K562 (cell line): ENCODE data around the gene PRRT1. TPM values are rescaled to one million over a fixed set of nuclear protein-coding genes. Genes with fewer than 3 reads are reported as not detected.

Experiments
- ATAC-seq: fragments of 200-7000 bp; cut with Tn5 transposase; 3 replicates; pipeline ENCODE4 v1.9.1; 2020; ENCODE audit warnings: moderate library complexity
- BruUV-seq: library from RNA; stranded (reverse); fragments of 400-500 nt; replicated peaks from 2 replicates; lab custom pipeline; 2021; lab: Mats Ljungman, UMichigan
- CTCF ChIA-PET: fragments of 300-600 bp; formaldehyde crosslinking; extraction: SDS; loops from one replicate; lab custom pipeline; 2021; ENCODE audit warnings: low intra/inter-chr PET ratio; lab: Yijun Ruan, JAX
- POLR2A ChIA-PET: fragments of 300-600, 350-650 bp; sonication (Branson Sonifier 250); formaldehyde crosslinking; extraction: SDS; loops from one replicate; lab custom pipeline; 2021; ENCODE audit warnings: antibody characterized with exemption, inconsistent platforms; lab: Yijun Ruan, JAX
- DNase-seq, 4 experiments: peaks; one replicate each; pipeline versions ENCODE4 v3.0.0 to v3.0.0-alpha.2; 2011 to 2018; ENCODE audit warnings: low spot score in 3 of 4, mixed read lengths in 3 of 4; ENCODE audit errors: extremely low read depth in 1 of 4
- FAIRE-seq: peaks from 2 replicates; lab custom pipeline; 2011; peaks lifted over from hg19 to GRCh38; lab: Jason Lieb, UNC
- H2AFZ ChIP-seq: 2 replicates; pipeline ENCODE4 v1.6.0; 2011; ENCODE audit warnings: low read depth, low read length, control low read depth, inconsistent platforms
- H3K27ac ChIP-seq: fragments of 200-600 bp; 3 replicates; pipeline ENCODE4 v1.8.0; 2011; ENCODE audit warnings: low read depth, mild to moderate bottlenecking, control low read depth, inconsistent platforms, low read length, moderate library complexity, mixed read lengths; ENCODE audit errors: extremely low read depth
- H3K27me3 ChIP-seq, 2 experiments: fragments of 300-600 bp in 1 of 2; 2 replicates in 1 of 2; 3 replicates in 1 of 2; pipeline versions ENCODE4 v1.6.0 to v1.8.0; 2011; ENCODE audit warnings: inconsistent platforms in 2 of 2, low read length in 2 of 2, mild to moderate bottlenecking in 1 of 2, mixed read lengths in 1 of 2, moderate library complexity in 1 of 2; ENCODE audit not compliant: control insufficient read depth in 2 of 2, insufficient read depth in 2 of 2
- H3K36me3 ChIP-seq: fragments of 300-600 bp; 3 replicates; pipeline ENCODE4 v1.8.0; 2011; ENCODE audit warnings: mild to moderate bottlenecking, low read length, inconsistent platforms; ENCODE audit not compliant: control insufficient read depth, insufficient read depth
- H3K4me1 ChIP-seq, 2 experiments: fragments of 200-600 bp in 1 of 2; replicated peaks in 1 of 2; 2 replicates in 1 of 2; 3 replicates in 1 of 2; pipeline versions ENCODE4 v1.5.1 to v1.8.0; 2011; ENCODE audit warnings: inconsistent platforms in 2 of 2, low read length in 2 of 2, mild to moderate bottlenecking in 1 of 2, mixed read lengths in 1 of 2, moderate library complexity in 1 of 2; ENCODE audit not compliant: control insufficient read depth in 2 of 2, insufficient read depth in 2 of 2
- H3K4me2 ChIP-seq: 2 replicates; pipeline ENCODE4 v1.6.1; 2011; ENCODE audit warnings: low read length, control low read depth, inconsistent platforms, mixed read lengths; ENCODE audit not compliant: insufficient read depth
- H3K4me3 ChIP-seq: fragments of 200-600 bp; sonication (generic), shearing (Covaris generic); 2 replicates; pipeline ENCODE4 v1.5.1; 2016; ENCODE audit warnings: control low read depth, inconsistent platforms
- H3K79me2 ChIP-seq: fragments of 200-600 bp; 3 replicates; pipeline ENCODE4 v1.8.0; 2011; ENCODE audit warnings: low read length, inconsistent platforms; ENCODE audit not compliant: control insufficient read depth, insufficient read depth
- H3K9ac ChIP-seq, 2 experiments: 2 replicates each; pipeline versions ENCODE4 v1.6.0 to v1.6.1; 2011; ENCODE audit warnings: low read depth in 2 of 2, low read length in 2 of 2, control low read depth in 1 of 2, inconsistent platforms in 1 of 2, mild to moderate bottlenecking in 1 of 2, mixed read lengths in 1 of 2; ENCODE audit not compliant: insufficient read depth in 1 of 2
- H3K9me1 ChIP-seq: one replicate; pipeline ENCODE4 v1.6.0; 2011; ENCODE audit warnings: inconsistent platforms, mild to moderate bottlenecking, low read length, moderate library complexity; ENCODE audit not compliant: control insufficient read depth, insufficient read depth
- H3K9me3 ChIP-seq: replicated peaks from 2 replicates; pipeline ENCODE4 v1.5.1; 2011; ENCODE audit warnings: low read depth, low read length, inconsistent platforms; ENCODE audit not compliant: control insufficient read depth, insufficient read depth
- H4K20me1 ChIP-seq: replicated peaks from 2 replicates; pipeline ENCODE4 v1.6.1; 2011; ENCODE audit warnings: low read length, inconsistent platforms, mixed read lengths; ENCODE audit not compliant: control insufficient read depth, insufficient read depth
- BMI1 ChIP-seq: fragments of 150-350 bp; IDR thresholded peaks from 2 replicates; pipeline ENCODE4 v1.6.1; 2014; ENCODE audit warnings: low read length
- CBX5 ChIP-seq: IDR thresholded peaks from 2 replicates; pipeline ENCODE4 v1.6.1; 2014; ENCODE audit warnings: low read depth, borderline replicate concordance
- FIP1L1 ChIP-seq: fragments of 200-400 bp; formaldehyde crosslinking; IDR thresholded peaks from 2 replicates; pipeline ENCODE4 v1.6.1; 2018; ENCODE audit warnings: mild to moderate bottlenecking, low read depth, low read length; ENCODE audit not compliant: poor library complexity, severe bottlenecking
- HSF4 ChIP-seq: fragments of 250-450 bp; sonication (Bioruptor Pico); IDR thresholded peaks from 2 replicates; pipeline ENCODE4 v2.1.2; 2022; ENCODE audit warnings: mild to moderate bottlenecking, moderate library complexity, borderline replicate concordance
- SETDB1 ChIP-seq: IDR thresholded peaks from one replicate; pipeline ENCODE4 v1.6.1; 2012; ENCODE audit warnings: low read length, control low read depth, inconsistent platforms
- TCF7 ChIP-seq: sonication (generic); IDR thresholded peaks from 2 replicates; pipeline ENCODE4 v1.6.1; 2016; ENCODE audit warnings: antibody characterized with exemption, borderline replicate concordance
- TSC22D4 ChIP-seq: fragments of 450-650 bp; IDR thresholded peaks from 2 replicates; pipeline ENCODE4 v1.6.1; 2016; ENCODE audit warnings: missing genetic modification characterization, missing biosample characterization, control low read depth
- ZNF696 ChIP-seq: fragments of 250-450 bp; sonication (Bioruptor Pico); conservative IDR thresholded peaks from 2 replicates; pipeline ENCODE4 v1.4.0; 2020; ENCODE audit warnings: mild to moderate bottlenecking, moderate library complexity
- ZSCAN32 ChIP-seq: fragments of 450-650 bp; formaldehyde crosslinking; IDR thresholded peaks from 2 replicates; pipeline ENCODE4 v1.4.0; 2020; ENCODE audit warnings: mild to moderate bottlenecking, moderate library complexity
- WGBS: fragments of 100-300 bp; shearing (Covaris generic); methylation state at CpG from one replicate; pipeline ENCODE4 v1.1.6; 2016; ENCODE audit warnings: low coverage, mixed read lengths; ENCODE audit not compliant: insufficient coverage; ENCODE audit errors: missing lambda C conversion rate; 5-methylcytosine and 5-hydroxymethylcytosine counted together
- in situ Hi-C: fragments of 300-500 bp; cut with MboI; formaldehyde crosslinking; loops from 4 replicates; pipeline ENCODE4 v1.15.0; 2018; ENCODE audit warnings: inconsistent platforms, mixed read lengths
- intact Hi-C: fragments of 100-400 bp; cut with micrococcal nuclease; formaldehyde crosslinking; loops from 2 replicates; pipeline ENCODE4 v1.14.2; 2022
- polyA plus RNA-seq, 8 experiments: library from polyadenylated mRNA; depleted of rRNA in 4 of 8; stranded (reverse) in 5 of 8; unstranded in 3 of 8; fragments of >200 nt; fragmentation: Nextera tagmentation in 2 of 8; fragmentation: Illumina TruSeq in 1 of 8; extraction: Ambion mirVana in 2 of 8; extraction: Trizol in 1 of 8; gene quantifications; 2 replicates each; pipeline versions ENCODE4 v1.2.1 to v1.2.3, GENCODE V29; 2011 to 2014; ENCODE audit warnings: inconsistent platforms in 1 of 8, missing spikeins in 1 of 8
- total RNA-seq, 7 experiments: library from RNA; depleted of rRNA in 6 of 7; stranded (reverse); fragments of >200 nt in 6 of 7; fragmentation: Illumina TruSeq in 2 of 7; extraction: Trizol in 2 of 7; gene quantifications; 2 replicates each; pipeline versions ENCODE4 v1.2.1 to v1.2.3, GENCODE V29; 2011 to 2021; ENCODE audit warnings: low replicate concordance in 1 of 7
- TF ChIP-seq, protein P1 (sequence below): fragments of 450-650 bp; IDR thresholded peaks from 2 replicates; pipeline ENCODE4 v1.6.1; 2016; ENCODE audit warnings: antibody characterized with exemption
- TF ChIP-seq, protein P2 (sequence below): sonication (generic); formaldehyde crosslinking; IDR thresholded peaks from 2 replicates; pipeline ENCODE4 v1.8.0; 2022; ENCODE audit warnings: missing genetic modification reagents, mild to moderate bottlenecking, borderline replicate concordance

PRRT1 gene
- total and polyA plus RNA-seq, 9 of the 15 experiments (the other 6 are each of a cell fraction or from before 2014, with no cell fraction given) = 0.14 to 3.5 (median 0.41) TPM

DNA sequence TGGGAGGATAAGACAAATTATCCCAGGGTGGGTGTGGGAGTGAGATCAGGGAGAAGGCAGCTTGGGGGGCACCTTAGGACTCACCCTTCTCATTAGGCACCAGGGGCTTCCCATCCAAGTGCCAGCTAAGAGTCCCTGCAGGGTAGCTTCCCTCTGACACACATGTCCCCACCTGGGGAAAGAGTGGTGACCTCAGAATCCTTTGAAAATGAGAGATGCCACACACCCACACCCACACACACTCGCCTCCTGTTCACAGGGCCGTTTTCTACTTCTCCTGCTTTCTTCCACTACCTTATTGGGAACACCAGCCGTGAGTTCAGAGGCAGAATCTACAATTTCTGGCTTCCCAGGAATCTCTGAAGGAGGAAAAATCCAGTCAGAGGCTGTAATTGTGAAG lies 31.3 kb upstream of the PRRT1 start:
- H3K27ac ChIP-seq = peak overlapping the region; percentile 56; the same call in 2 of the 3 replicates
- no peak overlapping the region for H3K4me3 ChIP-seq
- ATAC-seq (no peak), FAIRE-seq (no peak), DNase-seq (no peak)
- BruUV-seq = no TSS peak
- no peaks in the 10 kb centered on the region for H3K9me3 ChIP-seq
- peaks cover 7% of the 10 kb centered on the region for H3K9me1 ChIP-seq
- H3K9ac ChIP-seq = peak overlapping the region; percentile 7 to 82; a peak in 2 of 4 replicates
- H3K79me2 ChIP-seq = peaks cover 58% of the 10 kb centered on the region
- H3K4me2 ChIP-seq = no peak overlapping the region
- H2AFZ ChIP-seq = no peak overlapping the region
- POLR2A ChIA-PET = interaction anchor here (0.6 to 1.9 kb wide), 6 partner anchors 10 to 231 kb away, joined by 3 to 20 read pairs (median 5); partner anchors contain the start of genes ATF6B, FKBPL and GPSM3
- H3K27me3 ChIP-seq = no peaks in the 10 kb centered on the region
- no peak for TF ChIP-seq CBX5
- no peak for TF ChIP-seq FIP1L1
- TF ChIP-seq TCF7 = no peak
- no peak for TF ChIP-seq TSC22D4 (tag)
- TF ChIP-seq, protein P1, sequence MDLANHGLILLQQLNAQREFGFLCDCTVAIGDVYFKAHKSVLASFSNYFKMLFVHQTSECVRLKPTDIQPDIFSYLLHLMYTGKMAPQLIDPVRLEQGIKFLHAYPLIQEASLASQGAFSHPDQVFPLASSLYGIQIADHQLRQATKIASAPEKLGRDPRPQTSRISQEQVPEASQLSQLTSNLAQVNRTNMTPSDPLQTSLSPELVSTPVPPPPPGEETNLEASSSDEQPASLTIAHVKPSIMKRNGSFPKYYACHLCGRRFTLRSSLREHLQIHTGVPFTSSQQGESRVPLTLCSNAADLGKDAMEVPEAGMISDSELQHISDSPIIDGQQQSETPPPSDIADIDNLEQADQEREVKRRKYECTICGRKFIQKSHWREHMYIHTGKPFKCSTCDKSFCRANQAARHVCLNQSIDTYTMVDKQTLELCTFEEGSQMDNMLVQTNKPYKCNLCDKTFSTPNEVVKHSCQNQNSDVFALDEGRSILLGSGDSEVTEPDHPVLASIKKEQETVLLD = no peak
- TF ChIP-seq, protein P2, sequence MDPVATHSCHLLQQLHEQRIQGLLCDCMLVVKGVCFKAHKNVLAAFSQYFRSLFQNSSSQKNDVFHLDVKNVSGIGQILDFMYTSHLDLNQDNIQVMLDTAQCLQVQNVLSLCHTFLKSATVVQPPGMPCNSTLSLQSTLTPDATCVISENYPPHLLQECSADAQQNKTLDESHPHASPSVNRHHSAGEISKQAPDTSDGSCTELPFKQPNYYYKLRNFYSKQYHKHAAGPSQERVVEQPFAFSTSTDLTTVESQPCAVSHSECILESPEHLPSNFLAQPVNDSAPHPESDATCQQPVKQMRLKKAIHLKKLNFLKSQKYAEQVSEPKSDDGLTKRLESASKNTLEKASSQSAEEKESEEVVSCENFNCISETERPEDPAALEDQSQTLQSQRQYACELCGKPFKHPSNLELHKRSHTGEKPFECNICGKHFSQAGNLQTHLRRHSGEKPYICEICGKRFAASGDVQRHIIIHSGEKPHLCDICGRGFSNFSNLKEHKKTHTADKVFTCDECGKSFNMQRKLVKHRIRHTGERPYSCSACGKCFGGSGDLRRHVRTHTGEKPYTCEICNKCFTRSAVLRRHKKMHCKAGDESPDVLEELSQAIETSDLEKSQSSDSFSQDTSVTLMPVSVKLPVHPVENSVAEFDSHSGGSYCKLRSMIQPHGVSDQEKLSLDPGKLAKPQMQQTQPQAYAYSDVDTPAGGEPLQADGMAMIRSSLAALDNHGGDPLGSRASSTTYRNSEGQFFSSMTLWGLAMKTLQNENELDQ (CRISPR knock-in tag) = no peak
- TF ChIP-seq ZNF696 = no peak
- no peak for TF ChIP-seq SETDB1
- no peak for TF ChIP-seq BMI1
- TF ChIP-seq ZSCAN32 (CRISPR knock-in tag) = no peak
- TF ChIP-seq HSF4 (CRISPR knock-in tag) = no peak
- H3K4me1 ChIP-seq = peaks cover 56 to 58% of the 10 kb centered on the region in 2 experiments
- CTCF ChIA-PET = no interaction called here
- intact Hi-C loops (no loop called here), in situ Hi-C loops (no loop called here)
- peaks cover 75% of the 10 kb centered on the region; the same call in 2 of the 3 replicates for H3K36me3 ChIP-seq
- 87% methylated on average over 3 of the region's 3 CpGs for WGBS
- H4K20me1 ChIP-seq = no peaks in the 10 kb centered on the region
